HG03097 (cell line): ENCODE data around the gene ATF3.
"Not testable (repeated sequence)": the region's sequence is repeated elsewhere in the genome, so short reads cannot be mapped to it uniquely, and the experiment has no call there.

ENCODE experiments used
- ATAC-seq: cut with Tn5 transposase; IDR thresholded peaks from one replicate; pipeline ENCODE4 v1.9.1; 2021; ENCODE audit not compliant: unreplicated experiment, low FRiP score

Gene ATF3

DNA sequence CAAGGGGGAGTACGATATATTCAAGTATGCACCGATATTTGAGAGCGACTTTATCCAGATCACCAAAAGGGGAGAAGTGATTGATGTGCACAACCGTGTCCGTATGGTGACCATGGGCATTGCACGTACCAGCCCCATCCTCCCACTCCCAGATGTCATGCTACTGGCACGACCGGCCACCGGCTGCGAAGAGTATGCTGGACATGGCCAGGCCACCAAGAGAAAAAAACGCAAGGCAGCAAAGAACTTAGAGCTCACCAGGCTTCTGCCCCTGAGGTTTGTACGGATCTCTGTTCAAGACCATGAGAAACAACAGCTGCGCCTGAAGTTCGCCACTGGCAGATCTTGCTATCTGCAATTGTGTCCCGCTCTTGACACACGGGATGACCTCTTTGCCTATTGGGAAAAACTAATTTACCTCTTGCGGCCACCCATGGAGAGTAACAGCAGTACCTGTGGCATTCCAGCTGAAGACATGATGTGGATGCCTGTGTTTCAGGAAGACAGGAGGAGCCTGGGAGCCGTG, 16.5 kb downstream of the ATF3 start:
- no peak for ATAC-seq

DNA sequence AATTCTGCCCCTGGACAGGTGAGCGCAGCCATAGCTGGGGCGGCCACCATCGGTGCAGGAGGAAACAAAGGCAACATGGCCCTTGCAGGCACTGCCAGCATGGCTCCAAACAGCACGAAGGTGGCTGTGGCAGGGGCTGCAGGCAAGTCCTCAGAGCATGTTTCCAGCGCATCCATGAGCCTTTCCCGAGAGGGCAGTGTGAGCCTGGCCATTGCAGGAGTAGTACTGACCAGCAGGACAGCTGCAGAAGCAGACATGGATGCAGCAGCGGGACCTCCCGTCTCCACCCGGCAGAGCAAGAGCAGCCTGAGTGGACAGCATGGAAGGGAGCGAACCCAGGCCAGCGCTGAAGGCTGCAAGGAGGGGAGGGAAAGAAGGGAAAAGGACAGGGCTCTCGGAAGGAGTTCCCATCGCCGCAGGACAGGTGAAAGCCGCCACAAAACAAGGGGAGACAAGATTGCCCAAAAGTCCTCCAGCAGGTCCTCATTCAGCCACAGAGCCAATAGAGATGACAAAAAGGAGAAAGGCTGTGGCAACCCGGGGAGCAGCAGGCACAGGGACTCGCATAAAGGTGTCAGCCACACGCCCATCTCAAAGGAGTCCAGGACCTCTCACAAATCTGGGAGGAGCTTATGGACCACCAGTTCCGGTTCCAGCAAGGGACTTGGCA, 17.4 kb downstream of the ATF3 start:
- ATAC-seq = no peak

DNA sequence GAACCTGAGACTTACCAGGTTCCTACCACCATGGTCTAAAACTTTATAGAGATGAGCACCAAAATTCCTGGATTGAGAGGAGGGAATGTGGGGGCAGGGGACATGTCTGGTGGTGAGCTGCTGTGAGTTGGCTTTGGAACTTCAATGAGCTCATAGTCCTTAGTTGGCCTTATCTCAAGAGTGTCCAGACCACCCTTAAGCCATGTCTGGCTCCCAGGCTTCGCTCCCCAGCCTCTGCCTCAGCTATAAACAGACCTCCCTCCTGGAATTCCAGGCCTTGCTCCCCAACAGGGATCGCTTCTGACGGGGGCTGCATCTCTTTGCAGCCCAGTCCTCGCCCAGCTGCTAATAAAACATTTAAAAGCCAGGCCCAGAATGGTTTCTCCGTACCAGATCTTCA, 19.5 kb downstream of the ATF3 start:
- ATAC-seq = no peak

DNA sequence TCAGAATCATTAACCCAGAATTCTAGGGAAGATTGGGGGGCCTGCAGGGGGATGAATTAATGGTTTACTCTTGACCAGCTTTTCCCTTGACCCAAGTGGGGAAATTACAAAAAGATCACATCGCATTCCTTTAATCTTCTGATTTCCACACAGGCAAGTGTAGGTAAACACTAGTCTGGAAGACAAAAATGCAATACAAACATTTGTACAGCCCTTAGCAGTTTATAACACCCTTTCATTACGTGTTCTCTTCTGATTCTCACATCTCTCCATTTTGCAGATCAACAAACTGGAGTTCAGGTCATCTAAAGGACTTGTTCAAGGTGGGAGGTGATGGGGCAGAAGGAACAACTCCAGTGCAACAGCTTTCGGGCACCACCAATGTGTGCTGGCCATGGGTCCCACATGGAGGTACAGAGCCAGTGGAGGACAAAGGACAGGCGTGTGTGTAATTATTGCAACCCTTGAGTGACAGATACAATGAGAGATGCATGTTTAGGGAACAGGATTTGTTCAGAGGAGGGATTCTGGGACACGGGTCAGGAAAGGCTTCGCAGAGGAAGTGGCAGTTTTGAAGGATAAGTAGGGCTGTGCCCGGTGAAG, 20.4 kb downstream of the ATF3 start:
- ATAC-seq = no peak

DNA sequence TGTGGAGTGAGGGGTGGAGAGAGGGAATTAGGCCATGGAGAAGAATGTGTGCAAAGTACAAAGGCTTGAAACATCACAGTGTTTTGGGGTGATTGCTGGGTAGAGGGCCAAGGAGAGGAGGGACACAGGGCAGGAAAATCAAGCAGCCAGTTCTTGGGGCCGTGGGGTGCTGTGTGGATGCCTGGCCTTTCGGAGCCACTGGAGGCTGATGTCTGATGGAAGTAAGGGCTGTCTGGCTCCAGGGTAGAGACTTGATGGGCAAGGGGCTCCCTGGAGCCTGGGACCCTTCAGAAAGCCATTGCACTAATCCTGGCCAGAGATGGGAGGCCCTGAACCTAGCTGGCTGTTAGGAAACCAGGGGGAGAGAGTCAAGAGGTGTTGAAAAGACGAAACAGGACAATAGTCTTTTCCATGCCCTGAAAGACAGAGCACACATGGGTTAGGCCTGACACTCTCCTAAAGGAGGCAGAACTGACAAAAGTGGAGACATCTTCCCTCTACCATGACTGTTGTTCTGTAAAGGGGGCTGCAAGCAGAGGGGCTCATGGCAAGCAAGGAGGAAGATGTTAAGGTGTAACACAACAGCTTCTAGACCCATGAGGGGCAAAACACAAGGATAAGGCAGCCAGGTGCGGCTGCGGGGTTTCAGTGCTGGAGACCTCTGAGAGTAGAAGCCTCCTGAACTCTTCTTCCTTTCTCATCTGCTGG, 21.0 kb downstream of the ATF3 start:
- ATAC-seq = no peak

DNA sequence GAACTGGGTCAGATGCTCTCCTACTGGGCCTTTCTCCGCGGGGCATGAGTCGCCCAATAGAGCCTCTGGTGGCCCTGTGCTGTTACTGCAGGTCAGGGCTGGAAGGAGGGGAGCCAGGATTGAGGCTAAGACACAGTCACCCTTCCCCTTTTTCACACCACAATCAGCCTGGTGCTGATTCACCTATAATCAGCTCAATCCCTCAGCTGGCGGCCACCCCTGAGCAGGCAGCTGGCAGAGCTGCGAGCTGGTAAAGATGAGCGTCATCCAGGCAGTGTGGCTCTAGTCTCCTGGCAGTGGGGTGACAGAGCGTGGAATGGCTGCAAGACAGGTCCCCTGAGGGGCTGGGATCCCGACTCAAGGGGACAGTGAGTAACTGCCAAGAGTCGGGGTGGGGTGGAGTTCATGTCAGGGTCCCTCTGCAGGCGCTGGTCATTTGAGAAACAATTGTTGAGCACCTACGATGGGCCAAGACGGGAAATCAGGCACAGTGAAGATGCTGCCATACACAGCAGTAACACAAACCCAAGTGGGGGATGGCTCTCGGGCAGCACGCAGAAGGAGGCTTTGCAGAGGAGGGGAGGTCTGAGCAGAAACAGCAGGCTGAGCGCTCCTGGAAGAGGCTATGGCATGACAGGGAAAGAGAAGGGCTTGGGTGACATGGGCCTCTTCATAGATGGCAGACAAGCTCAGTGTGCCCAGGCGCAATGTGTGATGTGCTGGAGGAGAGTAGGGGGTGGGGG, 21.8 kb downstream of the ATF3 start:
- ATAC-seq = peak; percentile 80

DNA sequence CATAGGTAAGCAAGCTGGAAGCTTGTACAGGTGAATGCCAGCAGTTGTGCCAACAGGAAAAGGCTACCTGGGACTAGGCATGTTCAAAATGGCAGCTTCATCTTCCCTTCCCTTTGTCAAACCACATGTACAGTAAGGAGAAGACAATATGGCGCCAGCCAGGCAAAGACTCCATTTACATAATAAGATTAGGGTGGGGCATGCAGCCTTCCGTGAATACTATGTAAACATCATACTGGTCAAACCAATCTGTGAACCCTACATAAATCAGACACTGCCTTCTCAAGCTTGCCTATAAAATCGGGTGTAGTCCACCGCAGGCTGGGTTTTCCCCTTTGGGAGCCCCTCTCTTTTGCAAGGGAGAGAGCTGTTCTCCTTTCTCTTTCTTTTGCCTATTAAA, 24.6 kb downstream of the ATF3 start:
- ATAC-seq = no peak

DNA sequence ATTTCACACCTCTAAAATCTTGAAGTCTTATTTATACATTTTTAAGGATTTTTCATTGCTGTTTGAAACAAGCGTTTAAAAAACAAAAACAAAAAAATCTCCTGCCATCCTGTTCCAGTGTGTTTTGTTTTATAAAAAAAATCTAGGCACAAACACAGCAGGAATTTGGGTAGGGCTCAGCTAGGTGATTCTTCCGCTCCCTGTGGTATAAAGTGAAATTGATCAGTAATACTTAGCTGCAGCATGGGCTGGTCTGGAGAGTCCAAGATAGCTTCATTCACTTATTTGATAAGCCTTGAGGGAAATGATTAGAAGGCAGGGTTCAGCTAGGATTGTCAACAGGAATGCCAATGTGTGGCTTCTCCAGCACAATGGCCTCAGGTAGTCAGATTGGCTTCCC, 25.7 kb downstream of the ATF3 start:
- no peak for ATAC-seq

DNA sequence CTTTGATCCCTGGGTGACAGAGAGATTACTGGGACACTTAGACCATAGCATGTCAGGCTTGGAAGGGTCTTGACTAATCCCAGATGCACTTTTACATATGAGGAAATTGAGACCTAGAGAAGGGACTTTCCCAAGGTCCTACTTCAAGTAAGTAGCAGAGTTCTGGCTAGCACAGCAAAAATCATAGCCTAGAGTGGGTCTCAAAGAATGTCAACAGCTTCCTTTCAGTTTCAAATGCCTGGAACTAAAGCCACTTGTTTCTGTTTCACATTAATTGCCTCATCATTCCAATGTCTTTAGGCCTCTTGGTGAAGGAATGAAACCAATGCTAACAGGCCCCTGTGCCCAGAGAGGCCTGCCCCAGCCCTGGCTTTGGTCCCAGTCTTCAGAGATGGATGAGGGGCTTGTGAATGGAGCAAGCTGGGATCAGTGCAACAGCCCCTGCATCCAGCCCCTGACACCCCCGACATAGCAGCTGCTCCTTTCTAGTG, 26.6 kb downstream of the ATF3 start:
- no peak for ATAC-seq

DNA sequence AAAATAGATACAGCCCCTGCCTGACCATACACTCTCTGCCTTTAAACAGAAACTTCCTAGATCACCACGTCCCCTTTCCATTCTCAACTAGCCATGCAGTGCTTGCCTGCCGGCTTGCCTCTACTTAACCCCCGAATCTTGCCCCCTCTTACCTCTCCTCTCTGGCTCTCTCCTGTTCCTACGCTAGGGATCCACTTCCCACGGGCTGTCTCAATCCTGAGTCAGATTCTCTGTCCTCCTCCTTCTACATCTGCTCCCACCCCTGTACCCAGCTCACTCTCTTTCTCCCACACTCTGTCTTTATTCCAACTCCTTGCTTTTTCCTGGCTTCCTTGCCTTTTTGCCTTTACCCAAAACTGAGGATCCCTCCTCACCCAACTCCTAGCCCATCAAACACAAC, 29.3 kb downstream of the ATF3 start:
- no peak for ATAC-seq

DNA sequence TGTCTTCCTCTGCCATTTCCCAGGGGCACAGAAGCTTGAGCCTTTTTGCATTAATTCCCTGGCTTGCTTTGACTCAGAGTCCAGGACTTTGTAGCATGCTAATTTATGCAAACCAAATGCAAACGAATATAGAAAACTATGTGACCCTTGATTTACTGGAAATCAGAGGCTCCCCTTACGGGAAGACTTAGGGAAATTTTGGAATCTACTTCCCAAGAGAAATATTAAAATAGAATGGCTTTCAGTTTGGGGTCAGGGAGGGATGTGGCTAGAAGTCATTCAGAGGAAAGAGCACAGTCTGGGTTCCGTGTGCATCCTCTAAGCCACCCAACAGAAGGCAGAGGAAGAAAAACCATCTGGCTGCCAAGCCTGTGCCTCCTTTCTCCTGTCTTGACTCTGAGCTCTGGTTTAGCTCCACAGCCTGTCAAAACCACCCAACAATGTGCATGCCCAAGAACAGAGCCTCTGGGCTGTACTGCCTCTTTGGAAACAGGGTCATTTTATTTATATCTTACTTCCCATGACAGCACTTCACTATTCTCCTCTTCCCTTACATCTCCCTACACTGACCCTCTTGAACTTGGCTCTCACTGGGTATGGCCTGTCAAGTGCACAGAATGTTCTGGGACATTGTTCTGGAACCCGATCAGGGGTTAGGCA, 30.1 kb downstream of the ATF3 start:
- ATAC-seq = no peak

DNA sequence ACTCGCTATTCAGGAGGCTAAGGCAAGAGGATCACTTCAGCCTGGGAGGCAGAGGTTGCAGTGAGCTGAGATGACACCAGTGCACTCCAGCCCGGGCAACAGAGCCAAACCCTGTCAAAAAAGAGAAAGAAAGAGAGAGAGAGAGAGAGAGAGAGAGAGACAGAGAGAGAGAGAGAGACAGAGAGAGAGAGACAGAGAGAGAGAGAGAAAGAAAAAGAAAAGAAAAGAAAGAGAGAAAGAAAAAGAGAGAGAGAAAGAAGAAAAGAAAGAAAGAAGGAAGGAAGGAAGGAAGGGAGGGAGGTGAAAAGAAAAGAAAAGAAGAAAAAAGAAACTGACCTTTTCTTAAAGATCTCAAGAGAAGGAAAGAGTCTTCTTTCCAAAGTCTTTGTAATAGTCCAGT, 31.0 kb downstream of the ATF3 start:
- ATAC-seq = not testable (repeated sequence)

DNA sequence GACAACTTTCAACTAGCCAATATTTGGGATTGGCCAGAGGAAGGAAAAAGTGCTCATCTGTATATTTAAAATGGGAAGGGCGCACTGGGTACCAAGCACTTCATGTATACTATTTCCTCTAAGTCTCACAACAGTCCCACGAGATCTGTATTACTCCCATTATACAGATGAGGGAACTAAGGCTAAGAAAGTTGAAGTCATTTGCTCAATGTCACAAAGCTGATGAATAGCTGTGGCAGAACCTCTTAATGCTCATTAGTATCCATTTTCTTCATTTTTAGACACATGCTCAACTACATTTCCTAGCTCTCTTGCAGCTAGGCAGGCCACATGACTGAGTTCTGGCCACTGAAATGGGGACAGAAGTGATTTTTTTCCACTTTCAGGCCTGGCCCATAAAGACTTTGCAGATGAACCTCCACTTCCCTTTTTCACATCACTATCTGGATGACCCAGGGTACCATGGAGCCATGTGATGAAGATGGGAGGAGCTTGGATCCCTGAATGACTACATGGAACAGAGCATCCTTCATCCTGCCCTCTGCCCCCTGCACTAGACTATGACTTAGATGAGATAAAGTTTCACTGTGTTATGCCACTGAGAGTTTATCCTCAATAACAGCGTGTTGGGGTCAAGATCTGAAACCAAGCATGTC, 31.8 kb downstream of the ATF3 start:
- ATAC-seq = no peak

DNA sequence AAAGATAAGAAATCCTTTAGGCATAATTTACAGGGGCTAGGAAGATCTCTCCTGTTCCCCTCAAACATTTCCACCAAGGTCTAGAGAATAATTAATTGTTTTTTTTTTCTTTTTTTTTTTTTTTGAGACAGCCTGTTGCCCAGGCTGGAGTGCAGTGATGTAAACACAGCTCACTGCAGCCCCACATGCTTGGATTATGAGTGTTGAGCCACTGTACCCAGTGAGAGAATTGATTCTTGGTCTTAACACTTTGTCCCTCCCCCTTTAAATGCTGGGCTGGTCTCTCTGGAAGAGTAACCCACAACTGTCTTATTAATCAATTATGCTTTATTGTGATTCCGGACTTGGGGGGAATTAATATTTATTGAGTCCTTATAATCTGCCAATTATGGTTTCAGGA, 33.4 kb downstream of the ATF3 start:
- ATAC-seq = no peak

DNA sequence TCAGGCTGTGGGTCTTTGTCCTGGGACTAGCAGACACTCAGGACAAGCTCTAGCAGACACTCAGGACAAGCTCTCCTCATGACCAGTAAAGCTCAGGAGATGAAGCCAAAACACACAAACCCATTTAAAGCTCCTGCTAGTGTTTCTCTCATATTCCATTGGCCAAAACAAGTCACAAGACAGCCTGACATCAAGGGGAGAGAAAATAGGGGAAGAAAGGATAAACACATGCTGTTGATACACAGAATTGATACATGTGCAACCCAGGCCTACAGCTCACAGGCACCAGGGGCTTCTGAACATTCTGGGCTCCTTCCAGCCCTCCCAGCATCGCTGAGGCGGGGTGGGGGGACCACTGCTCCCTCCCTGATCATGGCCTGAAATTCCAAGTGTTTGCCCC, 35.3 kb downstream of the ATF3 start:
- no peak for ATAC-seq

DNA sequence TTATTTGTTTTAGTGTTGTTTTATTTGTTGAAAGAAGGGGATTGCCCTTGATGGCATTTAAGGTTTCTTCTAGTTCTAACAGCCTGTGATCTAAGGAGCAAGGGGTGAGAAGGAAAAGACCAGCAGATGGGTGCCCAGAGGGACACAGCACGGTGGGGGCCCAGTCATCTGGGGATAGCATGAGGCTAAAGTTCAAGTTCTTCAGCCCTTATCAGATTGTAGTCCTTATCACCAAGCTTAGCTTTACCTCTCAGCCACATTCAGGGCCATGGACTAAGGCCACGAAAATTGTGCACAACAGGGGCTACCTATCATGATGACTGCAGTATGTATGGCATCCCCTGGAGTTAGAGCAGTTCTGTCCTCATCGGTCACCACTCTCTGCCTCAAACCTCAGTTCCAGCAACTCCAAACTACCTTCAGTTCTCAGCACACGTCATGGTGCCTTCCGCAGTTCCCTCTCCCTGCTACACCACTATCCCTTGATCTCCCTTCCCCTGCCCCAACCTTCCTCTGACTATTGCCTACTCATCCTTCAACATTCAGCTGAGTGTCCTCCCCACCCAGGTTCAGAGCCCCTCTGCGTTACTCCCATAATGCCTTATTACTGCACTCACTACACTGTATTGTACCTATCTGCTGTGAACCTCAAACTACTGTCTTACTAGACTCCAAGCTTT, 36.4 kb downstream of the ATF3 start:
- no peak for ATAC-seq

DNA sequence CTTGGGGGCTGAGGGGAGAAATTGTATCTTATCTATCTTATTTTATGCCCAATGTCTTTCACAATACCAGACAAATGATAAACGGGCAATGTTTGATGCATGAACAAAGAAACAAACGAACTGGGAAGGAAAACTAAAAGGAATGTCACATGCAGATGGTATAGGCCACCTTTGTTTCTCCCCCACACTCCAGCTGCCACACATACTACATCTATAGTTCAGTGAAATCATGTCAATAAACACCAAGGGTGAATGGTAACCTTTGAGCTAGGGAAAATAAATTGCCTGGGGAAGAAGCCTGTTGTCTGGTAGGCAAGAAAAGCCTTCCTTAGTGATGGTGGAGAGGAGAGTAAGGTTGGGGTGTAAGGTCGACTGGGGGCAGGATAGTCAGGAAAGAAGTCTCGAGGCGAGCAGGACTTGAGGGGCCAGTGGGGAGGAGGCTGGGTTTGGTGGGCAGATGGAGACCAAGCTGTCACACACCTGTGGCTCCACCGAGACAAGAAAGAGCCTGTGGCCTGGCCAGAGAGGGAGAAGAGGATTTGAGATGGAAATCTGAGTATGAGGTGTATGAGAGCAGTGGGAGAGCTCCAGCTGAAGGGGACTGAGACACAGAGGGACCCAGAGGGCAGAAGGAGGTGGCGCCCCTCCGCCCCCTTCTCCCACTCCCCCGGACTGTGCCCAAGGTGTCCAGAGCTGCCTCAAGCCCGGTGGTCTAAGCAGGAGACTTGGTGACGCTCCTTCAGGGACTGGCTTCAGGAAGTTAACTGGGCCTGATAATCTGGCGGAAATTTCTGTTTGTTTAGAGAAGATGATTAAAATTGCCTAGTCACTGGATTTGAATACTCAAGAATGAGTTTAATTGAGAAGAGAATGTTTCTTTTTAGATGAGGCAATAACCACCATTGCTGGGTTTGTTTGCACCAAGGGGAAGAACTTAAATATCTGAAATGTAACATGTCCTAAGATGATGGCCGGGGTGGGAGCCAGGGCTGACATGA, 37.3 kb downstream of the ATF3 start:
- no peak for ATAC-seq

DNA sequence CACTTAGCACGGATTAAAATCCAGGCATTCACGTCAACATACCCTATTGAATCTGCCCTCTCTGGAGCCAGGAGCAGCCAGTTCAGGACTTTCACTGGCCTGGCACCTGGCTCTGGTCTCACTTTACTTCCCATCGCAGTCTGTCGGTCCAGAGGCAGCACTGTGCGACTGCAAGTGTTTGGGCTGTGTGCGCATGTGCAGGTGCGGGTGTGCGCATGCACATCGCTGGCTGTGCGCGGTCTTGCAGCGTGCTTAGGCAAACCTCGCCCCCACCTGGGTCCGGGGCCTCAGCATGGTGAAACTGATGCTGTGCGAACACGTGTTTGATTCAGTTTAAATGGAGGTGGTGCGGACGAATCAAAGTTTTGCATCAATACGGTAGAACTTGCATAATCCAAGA, 38.0 kb downstream of the ATF3 start:
- no peak for ATAC-seq
